Right renal cortex interstitium (tissue), 3 donors: ENCODE measurements around the gene C3orf22. TPM values are rescaled to one million over a fixed set of nuclear protein-coding genes. Genes with fewer than 3 reads are reported as not detected.
"Not testable (repeated sequence)": the region's sequence is repeated elsewhere in the genome, so short reads cannot be mapped to it uniquely, and the experiment has no call there.

ENCODE experiments used
- DNase-seq, 3 donors: peaks; one replicate each; pipeline ENCODE4 v3.0.0-alpha.2; 2013; ENCODE audit warnings: low read depth in 3 of 3, low spot score in 2 of 3
- polyA plus RNA-seq, 3 donors: library from polyadenylated mRNA; unstranded; fragments of 120-200 nt; gene quantifications; one replicate each; pipeline ENCODE4 v1.2.1, GENCODE V29; 2013; ENCODE audit not compliant: insufficient read length in 3 of 3

C3orf22 gene, protein sequence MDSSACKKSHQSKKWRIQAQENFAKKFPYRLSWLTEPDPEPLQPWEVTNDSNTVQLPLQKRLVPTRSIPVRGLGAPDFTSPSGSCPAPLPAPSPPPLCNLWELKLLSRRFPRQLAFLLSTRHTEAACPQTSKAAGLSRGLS
- polyA plus RNA-seq, result under 1 TPM in 2 of 3 donors, not detected in 1; 0.10 to 0.11 TPM

DNA sequence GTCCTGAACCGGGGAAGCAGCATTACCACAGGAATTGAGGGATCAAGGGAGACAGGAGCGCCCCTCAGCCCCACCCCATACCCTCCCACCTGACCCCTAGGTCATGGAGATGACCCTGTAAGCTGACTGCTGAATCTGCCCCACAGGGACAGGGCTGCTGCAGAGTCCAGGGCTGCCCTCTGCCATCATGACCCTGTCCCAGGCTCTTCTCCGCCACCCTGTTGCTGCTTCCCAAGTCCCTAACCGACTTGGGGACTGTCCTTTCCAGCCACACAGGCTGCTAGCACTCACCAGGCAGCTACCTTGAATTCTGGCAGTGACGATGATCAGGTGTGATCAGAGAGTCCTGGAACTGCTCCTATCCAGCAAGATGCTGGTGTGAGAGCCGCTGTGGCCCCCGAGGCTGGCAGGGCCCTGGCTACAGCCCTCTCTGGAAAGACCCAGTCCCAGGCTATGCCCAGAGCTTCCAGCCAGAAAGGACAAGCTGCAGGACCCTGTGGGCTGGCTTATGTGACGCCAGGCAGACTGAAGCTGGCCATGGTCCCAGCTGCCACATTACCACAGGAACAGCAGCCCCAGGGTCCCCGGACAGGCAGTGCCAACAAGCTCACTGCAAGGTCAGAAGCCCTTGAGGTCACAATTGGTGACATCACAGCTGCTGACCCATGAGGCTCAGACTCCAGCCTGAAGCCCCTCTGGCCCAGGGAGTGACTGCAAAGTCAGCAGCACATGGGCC lies at the start of gene C3orf22:
C3orf22 (minus strand) TSS at position 597 of the 736 bp plus-strand sequence. CDS start 5,542 bp downstream, outside the sequence.
- no peak for DNase-seq

DNA sequence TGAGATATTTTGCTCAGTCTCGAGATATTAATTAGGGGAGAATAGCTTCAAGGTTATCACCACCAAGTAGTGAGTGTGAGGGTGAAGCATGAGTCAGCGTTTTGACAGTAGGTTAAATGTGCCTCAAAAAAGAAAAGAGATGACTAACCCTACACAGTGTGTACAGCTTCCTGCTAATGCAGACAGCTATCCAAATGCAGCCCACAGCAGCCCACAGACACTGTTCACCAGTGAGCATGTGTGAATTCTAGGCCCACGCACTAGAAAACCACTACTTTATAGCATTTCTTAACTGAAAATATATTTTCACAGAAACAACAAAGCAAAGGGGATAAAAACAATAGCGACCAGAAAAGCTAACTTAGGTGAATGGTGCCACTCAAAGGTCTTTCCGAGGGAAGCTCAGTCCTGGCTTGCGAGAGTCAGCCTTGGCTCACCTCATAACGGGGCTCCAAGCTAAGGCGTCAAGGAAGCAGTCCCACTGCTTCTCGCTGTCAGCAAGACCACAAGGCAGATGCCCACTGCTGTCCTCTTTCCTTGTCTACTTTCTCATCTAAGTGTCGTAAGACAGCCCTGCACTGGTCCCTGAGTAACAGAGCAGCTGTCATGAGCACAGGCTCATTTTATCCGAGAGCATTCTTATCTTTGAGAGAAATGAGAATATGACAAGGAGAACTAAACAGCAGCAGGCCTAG lies 48.6 kb upstream of the C3orf22 start:
- DNase-seq, result no peak

DNA sequence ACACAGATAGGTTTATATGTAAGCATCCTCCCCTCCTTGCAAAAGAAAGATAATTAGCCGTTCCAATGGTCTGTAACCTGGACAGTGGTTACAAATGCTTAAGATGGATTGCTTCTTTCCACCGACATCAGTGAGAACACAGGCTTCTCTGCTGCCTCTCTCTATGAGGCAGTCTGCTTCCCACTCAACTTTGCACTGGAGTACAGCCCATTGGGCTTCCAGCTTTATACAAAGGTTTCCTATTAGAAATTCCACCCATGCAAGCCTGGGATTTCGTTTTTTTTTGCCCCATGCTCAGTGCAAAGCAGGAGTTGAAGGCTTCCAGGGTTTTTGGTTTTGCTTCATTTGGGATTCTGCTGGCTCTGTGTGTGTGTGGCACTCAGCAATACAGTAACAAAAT lies 47.3 kb upstream of the C3orf22 start:
- no peak for DNase-seq

DNA sequence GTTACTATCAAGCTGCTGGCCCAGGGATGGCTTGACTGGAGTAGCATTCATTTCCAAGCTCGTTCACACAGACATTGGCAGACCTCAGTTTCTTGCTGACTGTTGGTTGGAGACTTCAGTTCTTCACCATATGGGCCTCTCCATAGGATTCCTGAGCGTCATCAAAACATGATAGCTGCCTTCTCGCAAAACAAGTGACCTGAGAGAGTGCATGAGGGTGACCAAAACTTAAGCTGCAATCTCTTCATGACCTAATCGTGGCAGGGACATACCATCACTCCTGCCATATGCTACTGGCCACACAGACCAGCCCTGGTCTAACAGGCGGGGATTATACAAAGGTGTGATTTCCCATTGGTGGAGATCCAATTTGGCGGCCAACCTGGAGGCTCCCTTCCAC lies 46.0 kb upstream of the C3orf22 start:
- no peak for DNase-seq

DNA sequence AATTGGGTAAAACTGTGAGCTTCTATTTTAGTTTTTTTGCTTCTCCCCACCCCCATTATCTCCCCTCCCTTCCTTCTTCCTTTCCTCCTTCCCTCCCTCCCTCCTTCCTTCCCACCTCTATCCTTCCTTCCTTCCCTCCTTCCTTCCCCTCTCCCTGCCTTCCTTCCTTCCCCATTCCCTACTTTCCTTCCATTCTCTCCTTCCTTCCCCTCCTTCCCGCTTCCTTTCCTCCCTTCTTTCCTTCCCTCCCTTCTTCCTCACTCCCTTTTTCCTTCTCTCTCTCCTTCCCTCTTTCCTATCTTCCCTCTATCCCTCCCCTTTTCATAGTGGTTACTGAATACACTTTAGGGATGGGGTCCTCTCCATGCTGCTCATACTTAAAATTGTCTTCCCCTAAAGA lies 40.4 kb upstream of the C3orf22 start:
- no peak for DNase-seq

DNA sequence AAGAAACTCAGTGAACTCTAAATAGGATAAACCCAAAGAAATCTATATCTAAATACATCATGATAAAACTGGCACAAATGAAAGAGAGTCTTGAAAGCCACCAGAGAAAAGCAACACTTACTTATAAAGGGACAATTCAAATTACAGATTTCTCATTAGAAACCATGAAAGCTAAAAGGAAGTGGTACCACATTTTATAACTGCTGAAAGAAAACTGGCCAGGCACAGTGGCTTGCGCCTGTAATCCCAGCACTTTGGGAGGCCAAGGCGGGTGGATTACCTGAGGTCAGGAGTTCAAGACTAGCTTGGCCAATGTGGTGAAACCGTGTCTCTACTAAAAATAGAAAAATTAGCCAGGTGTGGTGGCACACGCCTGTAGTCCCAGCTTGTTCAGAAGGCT lies 36.7 kb upstream of the C3orf22 start:
- not testable (repeated sequence) for DNase-seq

DNA sequence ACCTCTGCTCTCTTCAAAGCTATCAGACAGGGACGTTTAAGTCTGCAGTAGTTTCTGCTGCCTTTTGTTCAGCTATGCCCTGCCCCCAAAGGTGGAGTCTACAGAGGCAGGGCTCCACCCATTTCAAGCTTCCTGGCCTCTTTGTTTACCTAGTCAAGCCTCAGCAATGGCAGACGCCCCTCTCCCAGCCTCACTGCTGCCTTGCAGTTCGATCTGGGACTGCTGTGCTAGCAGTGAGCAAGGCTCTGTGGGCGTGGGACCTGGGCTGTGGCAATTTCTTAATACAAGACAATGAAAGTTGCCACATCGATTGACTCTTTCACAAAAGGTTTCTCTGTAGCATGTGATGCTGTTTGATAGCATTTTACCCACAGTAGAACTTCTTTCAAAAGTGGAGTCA lies 32.8 kb upstream of the C3orf22 start:
- not testable (repeated sequence) for DNase-seq

DNA sequence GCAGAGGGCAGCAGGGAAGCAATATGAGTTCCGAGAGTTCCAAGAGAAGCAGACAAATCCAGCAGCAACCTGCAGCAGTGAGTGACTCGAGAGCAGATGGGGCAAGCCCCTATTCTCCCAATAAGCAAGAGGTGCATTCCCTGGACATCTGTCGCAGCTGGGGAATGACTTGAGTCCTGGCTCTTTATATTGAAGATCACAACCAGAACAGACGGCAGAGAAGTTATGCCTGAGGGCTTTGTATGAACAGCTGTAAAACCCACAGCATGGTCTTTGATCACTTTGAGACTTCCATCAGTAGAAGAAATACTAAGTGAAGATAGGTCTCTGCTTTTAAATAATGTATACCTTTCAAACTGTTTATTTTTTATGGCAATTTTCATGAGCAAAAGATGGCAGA lies 23.6 kb upstream of the C3orf22 start:
- DNase-seq, result no peak

DNA sequence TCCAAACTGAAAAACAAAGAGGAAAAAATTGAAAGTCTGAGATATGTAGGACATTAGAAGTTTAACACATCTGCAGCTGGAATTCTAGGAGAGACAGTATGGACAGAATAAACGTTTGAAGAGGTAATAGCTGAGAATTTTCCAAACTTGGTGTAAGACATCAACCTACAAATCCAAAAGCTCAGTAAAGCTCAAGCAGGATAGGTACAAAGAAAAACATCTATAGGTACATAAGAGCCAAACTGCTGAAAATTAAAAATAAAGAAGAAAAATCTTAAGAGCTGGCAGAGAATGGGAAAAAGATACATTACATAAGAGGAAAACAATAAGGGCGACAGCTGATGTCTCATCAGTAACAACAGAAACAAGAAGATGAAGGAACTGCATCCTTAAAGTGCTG lies 22.8 kb upstream of the C3orf22 start:
- no peak for DNase-seq

DNA sequence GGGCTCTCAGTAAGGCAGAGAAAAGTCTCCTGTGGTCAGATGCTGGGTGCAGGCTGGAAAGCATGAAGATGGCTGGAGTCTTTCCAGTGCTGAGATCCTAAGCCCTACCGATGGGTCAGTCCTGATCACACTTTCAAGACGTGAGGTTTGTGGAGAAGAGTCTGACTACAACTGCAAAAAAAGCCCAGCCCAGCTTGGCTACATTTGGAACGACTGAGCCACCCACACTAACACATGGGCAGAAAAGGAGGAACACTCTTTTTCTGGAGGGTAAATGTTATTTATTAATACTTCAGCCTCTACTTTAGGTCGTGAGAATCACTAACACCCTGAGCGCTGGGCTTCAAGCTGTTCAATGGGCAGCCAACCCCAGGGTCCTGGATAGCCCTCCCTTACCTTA lies 22.0 kb upstream of the C3orf22 start:
- no peak for DNase-seq

DNA sequence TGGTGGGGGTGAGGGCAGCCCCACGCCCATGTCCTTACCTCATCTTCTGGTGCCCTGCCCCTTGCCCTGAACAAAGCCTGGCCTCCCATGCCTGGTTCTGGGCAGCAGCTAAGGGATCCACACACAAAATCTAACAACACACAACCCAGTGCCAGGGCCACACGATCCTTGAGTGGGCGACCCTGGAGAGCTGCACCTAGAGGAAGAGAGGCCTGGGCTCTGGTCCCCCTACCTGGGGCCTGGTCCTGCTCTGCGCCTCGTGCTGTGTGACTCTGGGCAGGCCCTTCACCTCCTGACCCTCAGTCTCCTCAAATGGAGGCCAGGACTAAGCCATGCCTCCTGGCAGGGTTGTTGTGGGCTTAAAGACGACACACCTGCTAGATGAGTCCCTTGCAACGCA lies 20.0 kb upstream of the C3orf22 start:
- no peak for DNase-seq

DNA sequence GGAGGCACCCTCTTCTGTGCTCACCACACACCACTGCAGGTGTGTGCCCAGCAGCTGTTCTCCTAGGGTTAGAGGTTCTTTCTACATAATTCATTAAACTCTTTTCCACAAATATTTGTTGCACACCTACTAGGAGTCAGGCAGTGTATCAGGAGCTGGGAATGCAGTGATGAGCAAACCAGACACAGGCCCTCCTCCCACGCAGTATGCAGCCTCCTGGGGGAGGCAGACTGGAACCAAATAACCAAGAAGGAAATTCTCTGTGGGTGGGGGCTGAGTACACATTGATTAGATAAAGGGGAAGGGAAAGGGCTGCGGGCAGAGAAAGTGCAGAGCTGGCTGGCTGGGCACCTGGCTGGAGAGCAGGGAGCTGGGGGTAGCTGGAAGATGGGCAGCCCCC lies 18.5 kb upstream of the C3orf22 start:
- no peak for DNase-seq

DNA sequence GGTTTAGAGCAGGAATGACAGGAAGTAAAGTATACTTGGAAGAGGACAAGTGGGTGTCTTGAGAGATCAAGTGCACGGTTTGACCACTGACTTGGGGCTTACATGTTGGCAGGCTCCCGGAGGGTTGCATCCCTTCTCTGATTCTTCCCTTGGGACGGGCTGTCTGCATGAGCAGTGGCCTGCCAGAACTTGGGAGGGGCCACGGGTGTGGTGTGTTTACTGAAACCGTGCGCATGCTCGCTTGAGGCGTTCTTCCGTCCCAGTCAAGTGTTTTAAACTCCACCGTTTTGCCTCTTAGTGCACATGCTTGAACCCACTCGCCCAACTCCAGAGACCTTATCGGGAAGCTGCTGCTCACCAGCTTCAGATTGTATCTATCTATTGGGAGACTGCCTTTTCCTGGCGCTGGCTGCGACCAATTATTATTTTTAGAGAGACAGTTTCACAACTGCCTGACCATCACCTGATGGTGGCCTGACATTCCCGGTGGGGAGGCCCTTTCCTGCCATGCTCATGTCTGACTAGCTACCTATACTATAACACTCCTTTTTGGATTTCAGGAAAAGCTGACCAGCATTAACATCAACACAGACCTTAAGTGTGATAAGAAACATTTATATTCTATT lies 14.9 kb upstream of the C3orf22 start:
- DNase-seq, result no peak

DNA sequence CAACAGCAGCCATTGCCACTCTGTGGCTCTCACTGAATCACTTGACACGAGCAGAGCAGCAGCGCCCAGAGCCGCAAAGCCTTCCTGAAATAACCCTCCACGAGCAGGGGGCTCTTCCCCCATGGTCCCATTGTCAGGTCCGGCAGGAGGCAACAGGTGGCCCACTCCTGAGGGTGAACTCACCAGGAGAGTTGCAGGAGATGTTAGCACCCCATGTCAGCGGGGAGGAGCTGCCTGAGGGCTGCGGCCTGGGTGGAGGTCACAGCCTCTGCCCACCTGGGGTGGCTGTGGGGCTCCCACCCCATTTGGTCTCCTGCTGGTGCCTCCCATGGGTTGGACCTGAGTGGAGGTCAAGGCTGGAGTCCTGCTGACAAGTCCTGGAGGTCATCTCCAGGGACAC lies 12.3 kb upstream of the C3orf22 start:
- DNase-seq, result no peak

DNA sequence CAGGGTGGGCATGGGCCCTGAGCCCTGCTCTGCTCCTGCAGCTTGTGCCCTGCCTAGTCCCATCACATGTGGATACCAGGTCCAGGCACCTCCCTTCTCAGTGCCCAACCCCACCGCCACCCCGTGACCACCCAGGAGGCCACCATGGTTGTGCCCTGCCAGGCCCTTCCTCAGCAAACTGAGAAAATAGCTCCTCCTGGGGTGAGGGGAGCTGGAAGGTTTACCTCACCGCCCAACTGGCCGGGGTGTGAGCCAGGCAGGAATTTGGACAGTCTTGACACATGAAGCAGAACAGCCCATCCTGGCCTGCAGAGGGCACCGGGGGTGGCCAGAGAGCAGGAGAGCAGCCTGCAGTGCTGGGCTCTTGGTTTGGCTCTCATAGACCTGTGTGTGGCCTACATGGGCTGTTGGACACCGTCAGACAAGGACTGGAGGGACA lies 11.4 kb upstream of the C3orf22 start:
- no peak for DNase-seq

DNA sequence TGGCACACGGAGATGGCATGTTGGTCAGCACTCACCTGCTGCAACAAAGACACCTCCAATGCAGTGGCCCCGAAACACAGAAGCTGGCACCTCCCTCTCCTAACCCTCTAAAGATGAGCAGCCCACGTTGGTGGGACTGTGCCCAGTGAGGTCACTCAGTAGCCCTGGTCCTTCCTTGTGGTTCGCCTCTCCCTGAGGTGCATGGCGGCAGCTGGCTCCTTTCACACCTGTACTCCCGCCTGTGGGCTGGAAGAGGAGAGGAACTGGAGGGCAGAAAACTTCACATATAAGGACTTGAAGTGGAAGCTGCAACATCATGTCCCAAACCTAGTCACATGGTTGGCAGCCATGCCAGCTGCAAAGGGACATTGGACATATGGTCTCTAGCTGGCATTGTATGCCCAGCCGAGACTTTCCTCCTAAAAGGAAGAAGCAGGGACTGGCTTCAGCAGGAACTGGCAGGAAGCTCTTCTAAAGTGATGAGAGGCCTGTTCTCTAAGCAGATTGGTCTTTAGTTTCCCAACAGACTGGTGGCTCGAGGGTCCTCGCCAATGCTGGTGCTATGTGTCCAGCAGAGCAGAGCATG lies 10.8 kb upstream of the C3orf22 start:
- DNase-seq, result no peak

DNA sequence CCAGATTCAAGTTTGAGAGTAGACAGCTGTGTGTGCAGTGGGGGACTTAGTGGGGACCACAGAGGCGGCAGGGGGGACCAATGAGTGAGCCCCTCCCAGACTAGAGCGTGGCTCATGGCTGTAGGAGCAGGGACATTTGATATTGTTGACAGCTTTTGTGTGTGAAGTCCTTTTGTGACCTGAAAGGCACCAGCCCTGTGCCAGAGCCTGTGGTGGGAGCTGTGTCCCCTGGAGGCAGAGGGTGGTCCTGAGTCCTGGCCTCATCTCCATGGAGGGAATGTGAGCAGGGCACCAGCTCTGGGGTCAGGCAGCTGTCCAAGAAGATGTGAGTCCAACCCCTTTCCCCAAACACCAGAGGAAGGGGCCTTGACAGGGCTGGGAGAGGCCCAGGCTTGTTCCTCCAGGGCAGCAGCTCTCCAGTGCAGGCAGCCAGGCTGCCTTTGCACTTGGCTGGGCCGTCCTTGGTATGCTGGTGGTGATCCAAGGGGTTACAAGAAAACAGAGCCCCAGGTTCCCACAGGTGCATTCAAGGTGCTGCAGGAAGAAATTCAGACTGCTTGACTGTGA lies 10.1 kb upstream of the C3orf22 start:
- DNase-seq, result no peak

DNA sequence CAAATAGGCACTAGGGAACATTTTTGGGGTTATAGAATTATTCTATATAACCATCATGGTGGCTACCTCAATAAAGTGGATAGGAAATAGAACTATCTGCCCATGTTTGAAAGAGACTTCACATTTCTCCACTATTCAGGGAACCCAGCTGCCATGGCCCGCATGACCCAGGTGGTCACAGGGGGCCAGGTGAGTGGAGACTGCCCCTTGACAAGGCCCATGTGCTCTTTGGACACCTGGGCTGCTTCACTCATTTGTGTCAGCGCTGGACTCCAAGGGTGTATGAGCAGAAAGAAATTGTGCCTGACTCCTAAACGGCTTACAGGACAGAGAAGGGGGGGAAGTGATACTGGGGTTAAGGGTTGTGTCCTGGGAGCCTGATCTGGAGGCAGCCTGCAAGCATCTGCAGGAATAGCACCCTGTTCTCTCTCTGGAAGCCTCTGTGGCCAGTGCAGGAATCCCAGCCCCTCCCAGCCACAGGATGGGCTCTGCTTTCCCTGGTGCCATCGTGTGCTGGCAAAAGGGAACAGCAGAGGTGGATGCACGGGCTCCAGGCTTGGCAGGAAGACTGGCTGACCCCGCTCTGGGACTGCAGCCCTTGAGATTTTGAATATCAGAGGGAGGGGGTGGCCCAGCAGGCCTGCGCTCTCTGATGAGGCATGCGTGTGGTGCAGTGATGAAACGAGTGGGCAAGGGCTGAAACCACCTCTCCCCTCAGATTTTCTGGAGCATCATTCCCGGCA lies 9.1 kb upstream of the C3orf22 start:
- no peak for DNase-seq

DNA sequence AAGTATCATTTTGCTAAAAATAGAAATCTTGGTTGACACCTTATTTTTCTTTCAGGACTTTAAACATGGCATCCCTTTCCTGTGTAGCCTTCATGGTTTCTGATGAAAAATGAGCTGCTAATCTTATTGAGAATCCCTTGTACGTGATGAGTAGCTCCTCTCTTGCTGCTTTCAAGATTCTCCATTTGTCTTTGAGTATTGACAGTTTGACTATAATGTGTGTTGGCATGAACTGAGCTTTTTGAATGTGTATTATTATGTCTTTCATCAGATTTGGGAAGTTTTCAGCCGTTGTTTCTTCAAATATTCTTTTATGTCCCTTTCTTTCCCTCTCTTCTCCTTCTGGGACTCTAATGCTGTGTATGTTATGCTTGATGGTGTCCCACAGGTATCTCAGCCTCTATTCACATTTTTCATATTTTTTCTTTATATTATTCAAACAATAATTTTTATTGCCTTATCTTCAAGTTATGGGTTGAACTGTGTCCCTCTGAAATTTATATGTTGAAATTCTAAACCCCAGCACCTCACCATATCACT lies 4.1 kb upstream of the C3orf22 start:
- no peak for DNase-seq

DNA sequence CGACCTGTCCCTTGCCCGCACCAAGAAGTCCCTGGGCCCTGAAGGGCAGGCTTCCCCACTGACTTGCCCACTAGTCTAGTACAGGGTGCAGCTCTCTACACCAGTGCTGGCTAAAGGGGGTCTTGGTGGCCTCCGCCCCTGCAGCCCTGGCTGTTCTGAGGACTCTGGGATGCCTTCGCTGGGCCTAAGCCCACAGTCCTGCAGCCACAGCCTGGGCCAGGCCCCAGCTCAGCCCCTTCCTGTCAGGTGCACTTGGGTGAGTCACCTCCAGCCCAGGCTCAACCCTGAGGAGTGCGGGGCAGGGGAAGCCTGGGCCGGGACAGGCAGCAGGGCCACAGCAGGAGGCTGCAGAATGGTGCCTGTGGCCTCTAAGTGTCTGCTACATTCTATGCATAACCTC lies 971 bp downstream of the C3orf22 start:
- no peak for DNase-seq
